DMS 273 treated with DMSO at 0.1 percent for 48 hours (cell line): ENCODE measurements around the gene SDK2.
A peak's percentile ranks its signal among the peaks of the same experiment; 100 is the strongest.
"Not testable (repeated sequence)": the region's sequence is repeated elsewhere in the genome, so short reads cannot be mapped to it uniquely, and the experiment has no call there.

Source experiments
- DNase-seq: peaks from one replicate; lab custom pipeline; 2025; lab: John Stamatoyannopoulos, UW

The SDK2 gene

GRCh38 chr17:73489333-73489732 lies 154.9 kb downstream of the SDK2 start:
- peak; percentile 23 for DNase-seq

- no peak for DNase-seq
Observed at GRCh38 chr17:73485130-73485529, 159.1 kb downstream of the SDK2 start.

GRCh38 chr17:73482894-73483293 lies 161.4 kb downstream of the SDK2 start:
- no peak for DNase-seq

- no peak for DNase-seq
Observed at GRCh38 chr17:73482251-73482716, 162.0 kb downstream of the SDK2 start.

- DNase-seq, result peak; percentile 67
Observed at GRCh38 chr17:73481676-73482075, 162.6 kb downstream of the SDK2 start.

- DNase-seq, result no peak
Observed at GRCh38 chr17:73480740-73481139, 163.5 kb downstream of the SDK2 start.

- DNase-seq, result no peak
Observed at GRCh38 chr17:73478768-73479424, 165.3 kb downstream of the SDK2 start.

GRCh38 chr17:73478334-73478733 lies 165.9 kb downstream of the SDK2 start:
- DNase-seq, result no peak

GRCh38 chr17:73476890-73477350 lies 167.3 kb downstream of the SDK2 start:
- DNase-seq, result no peak

- DNase-seq, result peak; percentile 30
Observed at GRCh38 chr17:73474370-73474988, 169.8 kb downstream of the SDK2 start.

GRCh38 chr17:73472715-73473114 lies 171.5 kb downstream of the SDK2 start:
- not testable (repeated sequence) for DNase-seq

GRCh38 chr17:73471924-73472323 lies 172.3 kb downstream of the SDK2 start:
- no peak for DNase-seq

- DNase-seq, result no peak
Observed at GRCh38 chr17:73470316-73470826, 173.9 kb downstream of the SDK2 start.

- DNase-seq, result no peak
Observed at GRCh38 chr17:73469311-73469710, 174.9 kb downstream of the SDK2 start.

GRCh38 chr17:73468221-73468620 lies 176.0 kb downstream of the SDK2 start:
- no peak for DNase-seq

GRCh38 chr17:73467651-73468050 lies 176.6 kb downstream of the SDK2 start:
- DNase-seq, result no peak

GRCh38 chr17:73466704-73467433 lies 177.4 kb downstream of the SDK2 start:
- DNase-seq, result no peak

- peak; percentile 39 for DNase-seq
Observed at GRCh38 chr17:73465953-73466230, 178.4 kb downstream of the SDK2 start.

GRCh38 chr17:73465130-73465952 lies 178.9 kb downstream of the SDK2 start:
- DNase-seq, result no peak

- no peak for DNase-seq
Observed at GRCh38 chr17:73464447-73464846, 179.8 kb downstream of the SDK2 start.

GRCh38 chr17:73463821-73464220 lies 180.4 kb downstream of the SDK2 start:
- DNase-seq, result no peak

GRCh38 chr17:73462823-73463222 lies 181.4 kb downstream of the SDK2 start:
- DNase-seq, result no peak
